Measurements from ENCODE around the gene SNX24.

SNX24 gene

DNA sequence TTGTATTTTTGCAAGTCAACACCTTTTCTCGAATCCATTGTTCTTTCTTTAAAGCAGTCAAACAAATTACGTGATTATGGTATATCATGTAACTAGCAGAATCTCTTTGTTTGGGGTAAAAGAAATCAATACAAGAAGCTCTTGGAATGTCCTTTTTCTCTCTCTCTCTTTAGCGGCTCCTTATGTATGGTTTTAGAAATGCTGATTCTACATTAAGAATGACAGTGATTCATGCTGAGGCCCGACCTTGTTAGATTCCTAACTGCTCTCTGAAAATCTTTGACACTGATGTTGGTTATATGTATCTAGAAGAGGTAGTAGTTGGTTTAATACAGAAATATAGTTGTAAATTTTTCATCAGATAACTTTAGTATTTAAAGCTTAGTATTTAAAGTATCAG, 76.4 kb downstream of the SNX24 start:
- no peak for DNase-seq (ENCODE audit: low read depth)

GRCh38 chr5:122924203-122924602, 78.8 kb downstream of the SNX24 start:
- no peak for DNase-seq (ENCODE audit: low read depth)

DNA sequence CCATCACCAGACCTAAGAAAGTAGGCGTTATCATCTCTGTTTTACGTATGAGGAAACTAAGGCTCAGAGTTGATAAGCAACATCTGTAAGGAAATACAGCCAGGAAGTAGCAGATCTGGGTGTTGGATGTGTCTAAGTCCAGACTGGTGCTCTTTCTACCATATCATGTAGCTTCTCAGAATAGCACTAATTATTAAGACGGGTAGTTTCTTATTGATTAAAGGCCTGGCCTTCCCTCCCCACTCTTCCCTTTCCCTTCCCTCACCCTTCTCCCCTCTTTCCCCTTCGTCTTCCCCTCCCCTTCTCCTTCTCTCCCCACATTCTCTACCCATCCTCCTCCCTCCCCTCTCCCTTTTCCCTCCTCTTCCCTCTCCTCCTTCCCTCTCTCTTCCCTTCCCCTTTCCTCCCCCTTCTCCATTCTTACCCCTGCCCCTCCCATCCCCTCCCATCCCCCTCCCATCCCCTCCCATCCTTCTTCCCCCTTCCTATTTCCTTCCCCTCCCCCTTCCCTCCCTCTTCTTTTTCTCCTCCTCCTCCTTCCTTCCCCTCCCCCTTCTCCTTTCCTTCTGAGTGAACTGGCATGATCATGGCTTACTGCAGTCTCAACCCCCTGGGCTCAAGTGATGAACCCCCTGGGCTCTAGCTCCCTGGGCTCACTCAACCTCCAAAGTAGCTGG, 79.4 kb downstream of the SNX24 start:
- no peak for DNase-seq (ENCODE audit: low read depth)

GRCh38 chr5:122929001-122929400, 83.6 kb downstream of the SNX24 start:
- DNase-seq (ENCODE audit: low read depth) = no peak

DNA sequence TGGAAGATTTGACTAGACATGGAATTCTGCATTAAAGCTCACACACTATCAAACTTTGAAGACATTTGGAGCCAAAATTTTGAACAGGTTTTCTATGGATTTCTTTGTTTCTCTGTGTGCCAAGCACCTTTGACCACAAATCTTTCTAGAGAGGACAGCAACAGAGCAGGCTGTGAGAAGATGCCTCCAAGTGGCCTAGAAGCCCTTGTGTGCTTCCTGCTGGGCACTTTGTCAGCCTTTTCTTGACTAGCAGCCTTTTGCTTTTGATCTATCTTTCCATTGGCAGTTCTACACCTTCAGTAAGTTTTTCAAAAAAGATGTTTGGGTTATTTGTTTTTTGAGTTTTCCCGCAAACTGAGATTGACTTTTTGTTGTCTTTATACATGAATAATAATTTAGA, 84.6 kb downstream of the SNX24 start:
- DNase-seq (ENCODE audit: low read depth) = no peak

DNA sequence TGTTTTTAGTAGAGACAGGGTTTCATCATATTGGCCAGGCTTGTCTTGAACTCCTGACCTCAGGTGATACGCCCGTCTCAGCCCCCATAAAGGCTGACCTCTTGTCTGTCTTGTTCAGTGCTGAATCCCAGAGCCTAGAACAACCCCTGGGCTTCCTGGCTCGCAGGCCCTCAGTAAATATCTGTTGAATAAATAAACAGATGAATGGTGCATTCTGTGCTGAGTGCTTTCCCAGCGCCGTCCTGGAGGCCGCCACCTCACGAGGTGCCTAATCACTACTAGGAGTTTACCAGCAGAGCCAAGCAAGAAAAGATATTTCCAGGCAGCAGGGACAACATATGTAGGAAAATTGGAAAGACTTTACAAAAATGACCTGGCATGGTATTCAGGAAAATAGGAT, 88.5 kb downstream of the SNX24 start:
- no peak for DNase-seq (ENCODE audit: low read depth)

DNA sequence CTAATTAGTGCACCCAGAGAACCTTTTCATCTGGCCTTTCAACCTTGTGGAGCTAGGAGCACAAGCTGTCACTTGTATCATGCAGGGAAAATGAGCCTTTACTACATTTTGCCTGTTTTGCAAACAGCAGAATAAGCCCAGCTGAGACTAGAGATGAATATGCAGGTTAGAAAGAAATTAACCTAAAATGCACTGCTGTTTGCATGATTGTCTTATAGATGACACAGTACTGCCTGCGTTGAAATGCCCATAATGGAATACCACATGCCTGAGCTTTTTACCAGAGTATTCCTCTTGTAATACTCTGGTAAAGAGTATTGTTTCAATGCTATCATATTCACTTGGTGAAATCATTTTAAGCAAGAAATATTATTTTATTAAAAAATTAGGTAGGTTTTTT, 90.7 kb downstream of the SNX24 start:
- DNase-seq (ENCODE audit: low read depth) = no peak

- no peak for DNase-seq (ENCODE audit: low read depth)
Observed at GRCh38 chr5:122937914-122938313, 92.5 kb downstream of the SNX24 start.

- DNase-seq (ENCODE audit: low read depth) = no peak
Observed at GRCh38 chr5:122940890-122941289, 95.5 kb downstream of the SNX24 start.

- DNase-seq (ENCODE audit: low read depth) = no peak
Observed at GRCh38 chr5:122941737-122942136, 96.3 kb downstream of the SNX24 start.

- no peak for DNase-seq (ENCODE audit: low read depth)
Observed at GRCh38 chr5:122942164-122942914, 96.9 kb downstream of the SNX24 start.

GRCh38 chr5:122943050-122943698, 97.8 kb downstream of the SNX24 start:
- DNase-seq (ENCODE audit: low read depth) = no peak

- DNase-seq (ENCODE audit: low read depth) = no peak
Observed at GRCh38 chr5:122944051-122944450, 98.6 kb downstream of the SNX24 start.

DNA sequence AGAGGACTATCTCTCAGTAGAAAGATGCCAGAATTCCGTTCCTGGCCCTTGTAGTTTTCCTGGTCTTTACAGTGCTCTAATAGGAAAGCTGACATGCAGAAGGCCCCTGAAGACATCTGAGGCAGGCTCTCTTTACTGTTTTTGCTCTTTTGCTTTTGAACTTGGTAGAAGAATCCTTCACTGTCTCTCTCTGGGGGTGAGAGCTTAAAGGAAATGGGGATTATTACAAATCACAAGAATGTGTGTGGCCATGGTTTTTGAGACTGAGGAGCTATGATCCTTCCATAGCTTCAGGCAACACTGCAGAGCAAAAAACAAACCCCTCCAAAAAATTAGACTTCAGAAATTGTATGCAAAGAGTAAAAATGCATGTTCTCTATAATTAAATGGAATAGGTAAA, 102.0 kb downstream of the SNX24 start:
- DNase-seq (ENCODE audit: low read depth) = no peak

GRCh38 chr5:122947772-122948171, 102.4 kb downstream of the SNX24 start:
- no peak for DNase-seq (ENCODE audit: low read depth)

DNA sequence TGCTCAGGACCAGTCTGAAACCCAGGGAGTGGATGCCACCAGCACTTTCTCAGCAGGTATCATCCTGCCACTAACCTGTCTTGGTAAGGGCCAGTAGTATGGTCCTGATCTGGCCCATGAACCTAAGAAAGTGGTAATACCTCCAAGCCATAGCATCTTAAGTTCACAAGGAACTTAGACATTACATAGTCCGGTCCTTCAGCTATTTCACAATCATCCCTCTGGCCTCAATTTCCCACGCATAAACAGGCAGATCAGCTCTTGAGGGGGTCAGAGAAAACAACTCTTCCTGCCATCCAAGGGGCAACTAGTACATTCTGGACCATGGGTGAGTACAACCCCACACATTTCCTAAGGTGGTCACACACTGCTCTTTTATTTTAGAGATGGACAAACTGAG, 102.9 kb downstream of the SNX24 start:
- no peak for DNase-seq (ENCODE audit: low read depth)

DNA sequence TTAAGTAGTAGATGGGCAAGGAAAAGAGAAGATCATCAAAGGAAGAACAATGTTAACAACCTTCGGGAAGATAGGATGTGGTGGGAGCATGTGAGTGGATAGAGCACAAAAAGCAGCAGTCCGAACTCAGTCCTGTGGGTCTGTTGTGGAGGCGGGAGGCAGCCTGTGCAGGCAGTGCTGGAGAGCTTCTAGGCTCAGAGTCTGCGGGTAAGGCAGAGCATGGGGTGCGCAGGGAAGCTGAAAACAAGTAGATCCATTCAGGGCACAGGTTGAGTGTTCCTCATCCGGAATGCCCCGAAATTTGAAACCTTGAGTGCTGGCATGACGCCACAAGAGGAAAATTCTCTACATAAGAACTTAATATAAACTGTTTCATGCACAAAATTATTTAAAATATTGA, 106.2 kb downstream of the SNX24 start:
- no peak for DNase-seq (ENCODE audit: low read depth)

DNA sequence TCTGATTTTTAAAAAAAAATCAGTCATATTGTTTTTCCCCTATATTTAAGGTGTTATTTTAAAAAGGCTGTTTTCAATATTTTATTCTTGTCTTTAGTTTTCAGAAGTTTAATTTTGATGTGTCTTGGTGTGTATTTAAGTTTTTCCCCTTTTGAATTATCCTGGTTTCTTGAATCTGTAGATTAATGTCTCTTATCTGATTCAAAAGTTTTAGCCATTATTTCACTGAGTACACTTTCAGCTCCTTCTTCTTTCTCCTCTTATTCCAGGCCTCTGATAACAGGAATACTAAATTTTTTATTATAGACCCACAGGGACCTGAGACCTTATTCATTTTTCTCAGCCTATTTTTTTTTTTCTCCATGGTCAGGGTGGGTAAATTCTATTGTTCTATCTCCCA, 109.3 kb downstream of the SNX24 start:
- no peak for DNase-seq (ENCODE audit: low read depth)

DNA sequence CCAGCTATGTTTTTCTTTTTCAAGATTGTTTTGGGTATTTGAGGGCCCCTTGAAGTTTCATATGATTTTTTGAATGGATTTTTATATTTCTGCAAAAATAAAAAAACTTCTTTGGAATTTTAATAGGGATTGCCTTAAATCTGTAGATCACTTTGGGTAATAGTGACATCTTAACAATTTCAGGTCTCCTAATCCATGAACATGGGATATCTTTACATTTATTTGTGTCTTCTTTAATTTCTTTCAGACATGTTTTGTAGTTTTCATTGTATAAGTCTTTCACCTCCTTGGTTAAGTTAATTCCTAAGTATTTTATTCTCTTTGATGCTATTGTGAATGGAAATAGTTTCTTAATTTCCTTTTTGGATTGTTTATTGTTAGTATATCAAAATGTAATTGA, 112.0 kb downstream of the SNX24 start:
- DNase-seq (ENCODE audit: low read depth) = no peak

GRCh38 chr5:122959740-122960445, 114.5 kb downstream of the SNX24 start:
- no peak for DNase-seq (ENCODE audit: low read depth)

GRCh38 chr5:122963305-122963704, 117.9 kb downstream of the SNX24 start:
- no peak for DNase-seq (ENCODE audit: low read depth)

DNA sequence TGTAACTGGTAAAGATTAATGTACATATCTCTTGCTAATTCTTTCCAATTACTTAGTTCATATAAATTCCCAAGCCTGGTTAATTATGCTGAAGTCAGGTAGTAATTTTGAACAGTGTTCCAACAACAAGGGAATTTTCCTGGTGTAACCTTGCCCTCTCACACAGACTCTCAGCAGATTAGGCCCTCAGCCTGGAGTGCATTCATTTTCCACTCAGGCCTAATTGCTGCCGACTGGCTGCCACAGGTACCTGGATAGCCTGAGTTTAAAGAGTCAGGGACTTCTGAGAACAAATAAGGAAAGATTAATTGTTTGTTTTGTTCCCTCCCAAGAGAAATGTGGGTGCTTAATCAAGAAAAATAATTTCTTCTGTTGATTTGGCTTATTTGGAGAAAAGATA, 119.7 kb downstream of the SNX24 start:
- no peak for DNase-seq (ENCODE audit: low read depth)

DNA sequence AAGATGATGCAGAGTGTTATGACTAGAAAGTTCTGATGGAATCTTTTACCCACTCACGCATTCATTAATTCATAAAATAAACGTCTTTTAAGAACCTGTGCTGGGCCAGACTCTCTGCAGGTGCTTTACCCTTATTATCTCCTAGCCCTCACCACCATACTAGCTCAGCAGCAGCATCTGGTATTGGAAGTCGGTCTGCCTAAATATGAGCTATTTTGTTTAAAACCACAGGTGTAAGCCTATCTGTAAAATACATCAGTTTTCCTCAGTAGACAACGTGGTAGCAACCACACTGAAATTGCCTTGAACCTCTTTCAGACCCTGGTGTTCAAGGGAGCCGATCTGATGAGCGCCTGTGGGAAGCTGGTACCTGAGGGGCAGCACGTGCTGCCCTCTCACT, 121.7 kb downstream of the SNX24 start:
- DNase-seq (ENCODE audit: low read depth) = no peak
